DLD1 (cell line): Measurements from ENCODE around the gene ARFGEF2.

Source experiments
- in situ Hi-C: cut with HindIII; loops from 2 replicates; pipeline ENCODE4 v1.10.0; 2017; ENCODE audit warnings: low sequenced_read_pairs

ARFGEF2 gene

GRCh38 chr20:48921168-48921882, at the start of gene ARFGEF2:
Gene ARFGEF2, plus strand, starts transcription at chr20:48921711. Its CDS starts 179 bp downstream, at chr20:48921890.
- in situ Hi-C loops: no loop called here

- in situ Hi-C loops: loop anchor here (25.0 kb wide), 1 partner anchor 113 kb away; no protein-coding TSS in a partner anchor
Measured at GRCh38 chr20:48875233-48875913, 46.1 kb upstream of the ARFGEF2 start.

- in situ Hi-C loops: loop anchor here (25.0 kb wide), 1 partner anchor 114 kb away; no protein-coding TSS in a partner anchor
Measured at GRCh38 chr20:48875914-48876240, 45.6 kb upstream of the ARFGEF2 start.

GRCh38 chr20:48877304-48877703, 44.2 kb upstream of the ARFGEF2 start:
- in situ Hi-C loops: loop anchor here (25.0 kb wide), 1 partner anchor 115 kb away; no protein-coding TSS in a partner anchor

- in situ Hi-C loops: loop anchor here (25.0 kb wide), 1 partner anchor 116 kb away; no protein-coding TSS in a partner anchor
Measured at GRCh38 chr20:48878534-48879248, 42.8 kb upstream of the ARFGEF2 start.

GRCh38 chr20:48879612-48880245, 41.8 kb upstream of the ARFGEF2 start:
- in situ Hi-C loops: loop anchor here (10.0 to 25.0 kb wide), 2 partner anchors 117 to 205 kb away; no protein-coding TSS in a partner anchor

GRCh38 chr20:48880331-48880730, 41.2 kb upstream of the ARFGEF2 start:
- in situ Hi-C loops: loop anchor here (10.0 to 25.0 kb wide), 2 partner anchors 118 to 206 kb away; no protein-coding TSS in a partner anchor

- in situ Hi-C loops: loop anchor here (10.0 to 25.0 kb wide), 2 partner anchors 119 to 206 kb away; no protein-coding TSS in a partner anchor
Measured at GRCh38 chr20:48880981-48881657, 40.4 kb upstream of the ARFGEF2 start.

- in situ Hi-C loops: loop anchor here (10.0 to 25.0 kb wide), 2 partner anchors 123 to 210 kb away; no protein-coding TSS in a partner anchor
Measured at GRCh38 chr20:48885237-48885636, 36.3 kb upstream of the ARFGEF2 start.

- in situ Hi-C loops: loop anchor here (10.0 to 25.0 kb wide), 2 partner anchors 124 to 211 kb away; no protein-coding TSS in a partner anchor
Measured at GRCh38 chr20:48886194-48886593, 35.3 kb upstream of the ARFGEF2 start.

GRCh38 chr20:48886811-48887210, 34.7 kb upstream of the ARFGEF2 start:
- in situ Hi-C loops: loop anchor here (10.0 to 25.0 kb wide), 2 partner anchors 125 to 212 kb away; no protein-coding TSS in a partner anchor

GRCh38 chr20:48888517-48888916, 33.0 kb upstream of the ARFGEF2 start:
- in situ Hi-C loops: loop anchor here (10.0 to 25.0 kb wide), 2 partner anchors 126 to 214 kb away; no protein-coding TSS in a partner anchor

GRCh38 chr20:48889140-48889790, 32.2 kb upstream of the ARFGEF2 start:
- in situ Hi-C loops: loop anchor here (10.0 to 25.0 kb wide), 2 partner anchors 127 to 214 kb away; no protein-coding TSS in a partner anchor

GRCh38 chr20:48891235-48892048, 30.1 kb upstream of the ARFGEF2 start:
- in situ Hi-C loops: loop anchor here (25.0 kb wide), 1 partner anchor 129 kb away; no protein-coding TSS in a partner anchor

- in situ Hi-C loops: loop anchor here (25.0 kb wide), 1 partner anchor 130 kb away; no protein-coding TSS in a partner anchor
Measured at GRCh38 chr20:48892049-48892470, 29.5 kb upstream of the ARFGEF2 start.

- in situ Hi-C loops: loop anchor here (25.0 kb wide), 1 partner anchor 131 kb away; no protein-coding TSS in a partner anchor
Measured at GRCh38 chr20:48892891-48893290, 28.6 kb upstream of the ARFGEF2 start.

- in situ Hi-C loops: loop anchor here (25.0 kb wide), 1 partner anchor 131 kb away; no protein-coding TSS in a partner anchor
Measured at GRCh38 chr20:48893374-48893773, 28.1 kb upstream of the ARFGEF2 start.
